HL-60/S4 treated with phorbol 12-myristate 13-acetate at 8.2 ng/mL for 4 days and 3 days (cell line): ENCODE measurements around the gene BIN1.

Experiments
- in situ Hi-C: fragments of 300-500 bp; cut with MboI; formaldehyde crosslinking; loops from 2 replicates; pipeline ENCODE4 v1.15.0; 2022; ENCODE audit warnings: low sequenced_read_pairs

BIN1 gene

GRCh38 chr2:127063701-127064590 is 43.0 kb downstream of the BIN1 start:
- in situ Hi-C loops, result no loop called here

- in situ Hi-C loops, result no loop called here
Observed at GRCh38 chr2:127061375-127062273, 45.3 kb downstream of the BIN1 start.

- in situ Hi-C loops, result no loop called here
Observed at GRCh38 chr2:127060264-127060945, 46.5 kb downstream of the BIN1 start.

GRCh38 chr2:127059559-127059958 is 47.4 kb downstream of the BIN1 start:
- in situ Hi-C loops, result no loop called here

- in situ Hi-C loops, result no loop called here
Observed at GRCh38 chr2:127058954-127059252, 48.1 kb downstream of the BIN1 start.

- in situ Hi-C loops, result no loop called here
Observed at GRCh38 chr2:127058246-127058953, 48.6 kb downstream of the BIN1 start.

GRCh38 chr2:127057371-127058245 is 49.3 kb downstream of the BIN1 start:
- in situ Hi-C loops, result no loop called here

- in situ Hi-C loops, result no loop called here
Observed at GRCh38 chr2:127056631-127057370, 50.2 kb downstream of the BIN1 start.

- in situ Hi-C loops, result no loop called here
Observed at GRCh38 chr2:127056086-127056485, 50.9 kb downstream of the BIN1 start.

- in situ Hi-C loops, result no loop called here
Observed at GRCh38 chr2:127055786-127056076, 51.2 kb downstream of the BIN1 start.

- in situ Hi-C loops, result no loop called here
Observed at GRCh38 chr2:127054996-127055785, 51.8 kb downstream of the BIN1 start.

- in situ Hi-C loops, result no loop called here
Observed at GRCh38 chr2:127054604-127054930, 52.4 kb downstream of the BIN1 start.

GRCh38 chr2:127053731-127054603 is 53.0 kb downstream of the BIN1 start:
- in situ Hi-C loops, result no loop called here

GRCh38 chr2:127052771-127053691 is 53.9 kb downstream of the BIN1 start:
- in situ Hi-C loops, result no loop called here

GRCh38 chr2:127052057-127052770 is 54.7 kb downstream of the BIN1 start:
- in situ Hi-C loops, result no loop called here
